GM18861 (cell line): ENCODE data around the gene FLNB.

Experiments
- ATAC-seq: cut with Tn5 transposase; IDR thresholded peaks from one replicate; pipeline ENCODE4 v1.9.1; 2021; ENCODE audit not compliant: unreplicated experiment

Gene FLNB

GRCh38 chr3:58029842-58030584 is 21.8 kb downstream of the FLNB start:
- no peak for ATAC-seq

- ATAC-seq, result no peak
Measured at GRCh38 chr3:58032186-58032585, 24.0 kb downstream of the FLNB start.

GRCh38 chr3:58034738-58035523 is 26.7 kb downstream of the FLNB start:
- peak; percentile 96 for ATAC-seq

GRCh38 chr3:58035524-58036255 is 27.5 kb downstream of the FLNB start:
- no peak for ATAC-seq

- ATAC-seq, result no peak
Measured at GRCh38 chr3:58036293-58037032, 28.2 kb downstream of the FLNB start.

GRCh38 chr3:58037141-58037910 is 29.1 kb downstream of the FLNB start:
- ATAC-seq, result no peak

- no peak for ATAC-seq
Measured at GRCh38 chr3:58038675-58039292, 30.6 kb downstream of the FLNB start.

- ATAC-seq, result no peak
Measured at GRCh38 chr3:58039601-58040000, 31.4 kb downstream of the FLNB start.

GRCh38 chr3:58041182-58041825 is 33.1 kb downstream of the FLNB start:
- ATAC-seq, result no peak

GRCh38 chr3:58041826-58042324 is 33.7 kb downstream of the FLNB start:
- ATAC-seq, result peak; percentile 84

- ATAC-seq, result no peak
Measured at GRCh38 chr3:58042947-58043707, 34.9 kb downstream of the FLNB start.

- ATAC-seq, result no peak
Measured at GRCh38 chr3:58043933-58044332, 35.7 kb downstream of the FLNB start.

GRCh38 chr3:58044691-58045483 is 36.7 kb downstream of the FLNB start:
- no peak for ATAC-seq

GRCh38 chr3:58047826-58048225 is 39.6 kb downstream of the FLNB start:
- ATAC-seq, result no peak

- no peak for ATAC-seq
Measured at GRCh38 chr3:58048301-58048700, 40.1 kb downstream of the FLNB start.

GRCh38 chr3:58049143-58049785 is 41.0 kb downstream of the FLNB start:
- ATAC-seq, result no peak

GRCh38 chr3:58051196-58051595 is 43.0 kb downstream of the FLNB start:
- no peak for ATAC-seq
